IgD-negative memory B cell (primary cell): ENCODE results near the gene UBAC2. TPM values are rescaled to one million over a fixed set of nuclear protein-coding genes. Genes with fewer than 3 reads are reported as not detected.

ENCODE experiments used
- H3K27ac Mint-ChIP-seq, 3 donors: one replicate each; pipeline ENCODE4 v1.8.0; 2020 to 2022; ENCODE audit warnings: mild to moderate bottlenecking in 3 of 3, mixed read lengths in 3 of 3, moderate library complexity in 1 of 3
- H3K27me3 Mint-ChIP-seq: one replicate; pipeline ENCODE4 v1.8.0; 2021; ENCODE audit warnings: mixed read lengths
- H3K36me3 Mint-ChIP-seq: one replicate; pipeline ENCODE4 v1.8.0; 2020; ENCODE audit warnings: mild to moderate bottlenecking, mixed read lengths
- H3K4me1 Mint-ChIP-seq, 3 donors: one replicate each; pipeline ENCODE4 v1.8.0; 2020 to 2022; ENCODE audit warnings: mixed read lengths in 3 of 3, mild to moderate bottlenecking in 1 of 3
- H3K4me3 Mint-ChIP-seq, 4 donors: one replicate each; pipeline ENCODE4 v1.8.0; 2020 to 2022; ENCODE audit warnings: mild to moderate bottlenecking in 4 of 4, mixed read lengths in 4 of 4, moderate library complexity in 3 of 4
- H3K9me3 Mint-ChIP-seq, 3 donors: one replicate each; pipeline ENCODE4 v1.8.0; 2020 to 2021; ENCODE audit warnings: mixed read lengths in 3 of 3, mild to moderate bottlenecking in 1 of 3
- polyA plus RNA-seq: library from polyadenylated mRNA; unstranded; fragments of 300-500 nt; fragmentation: Illumina TruSeq; gene quantifications from one replicate; pipeline ENCODE4 v1.2.3, GENCODE V29; 2021

Gene UBAC2
- polyA plus RNA-seq, 1 donor from 2014 or later = 88.0 TPM

- H3K27ac Mint-ChIP-seq = peak overlapping the region in 2 of 3 donors; percentile 5 to 46
- H3K4me1 Mint-ChIP-seq = peaks cover 50 to 54% (median 51%) of the 10 kb centered on the region in 3 donors
- H3K27me3 Mint-ChIP-seq = no peaks in the 10 kb centered on the region
- no peaks in the 10 kb centered on the region for H3K9me3 Mint-ChIP-seq
- peaks cover 10% of the 10 kb centered on the region for H3K36me3 Mint-ChIP-seq
- peak overlapping the region in 3 of 4 donors; percentile 69 to 84 (median 74) for H3K4me3 Mint-ChIP-seq
Observed at GRCh38 chr13:99215184-99215830, 14.7 kb downstream of the UBAC2 start.

- peaks cover 56 to 58% (median 57%) of the 10 kb centered on the region in 3 donors for H3K4me1 Mint-ChIP-seq
- H3K36me3 Mint-ChIP-seq = peaks cover 4% of the 10 kb centered on the region
- H3K27me3 Mint-ChIP-seq = no peaks in the 10 kb centered on the region
- H3K4me3 Mint-ChIP-seq = peak overlapping the region in 3 of 4 donors; percentile 55 to 80 (median 57)
- no peaks in the 10 kb centered on the region for H3K9me3 Mint-ChIP-seq
- H3K27ac Mint-ChIP-seq = peak overlapping the region in 2 of 3 donors; percentile 67 to 76
Observed at GRCh38 chr13:99217461-99218110, 16.9 kb downstream of the UBAC2 start.

GRCh38 chr13:99218126-99218525, 17.5 kb downstream of the UBAC2 start:
- Mint-ChIP-seq H3K4me3 (peak overlapping the region in 1 of 4 donors; percentile 80), H3K27ac (peak overlapping the region in 1 of 3 donors; percentile 69), H3K4me1 (peaks cover 56 to 60% (median 57%) of the 10 kb centered on the region in 3 donors), H3K27me3 (no peaks in the 10 kb centered on the region), H3K36me3 (peaks cover 4% of the 10 kb centered on the region), H3K9me3 (no peaks in the 10 kb centered on the region)

GRCh38 chr13:99218545-99218944, 17.9 kb downstream of the UBAC2 start:
- no peaks in the 10 kb centered on the region for H3K27me3 Mint-ChIP-seq
- peak overlapping the region in 1 of 4 donors; percentile 4 for H3K4me3 Mint-ChIP-seq
- peaks cover 60 to 63% (median 60%) of the 10 kb centered on the region in 3 donors for H3K4me1 Mint-ChIP-seq
- H3K27ac Mint-ChIP-seq = peak overlapping the region in 1 of 3 donors; percentile 69
- peaks cover 0 to 2% (median 0%) of the 10 kb centered on the region in 3 donors for H3K9me3 Mint-ChIP-seq
- peaks cover 4% of the 10 kb centered on the region for H3K36me3 Mint-ChIP-seq

GRCh38 chr13:99218969-99219368, 18.3 kb downstream of the UBAC2 start:
- Mint-ChIP-seq H3K4me1 (peaks cover 61 to 66% (median 63%) of the 10 kb centered on the region in 3 donors), H3K36me3 (peaks cover 4% of the 10 kb centered on the region), H3K27ac (peak overlapping the region; percentile 46 to 69 (median 59)), H3K4me3 (peak overlapping the region in 3 of 4 donors; percentile 4 to 44 (median 30)), H3K27me3 (no peaks in the 10 kb centered on the region), H3K9me3 (peaks cover 0 to 2% (median 0%) of the 10 kb centered on the region in 3 donors)

- no peaks in the 10 kb centered on the region for H3K36me3 Mint-ChIP-seq
- H3K4me1 Mint-ChIP-seq = peaks cover 57 to 62% (median 60%) of the 10 kb centered on the region in 3 donors
Observed at GRCh38 chr13:99220199-99220935, 19.7 kb downstream of the UBAC2 start.

GRCh38 chr13:99221567-99222239, 21.0 kb downstream of the UBAC2 start:
- Mint-ChIP-seq H3K4me3 (peak overlapping the region in 2 of 4 donors; percentile 6 to 67), H3K9me3 (peaks cover 0 to 2% (median 0%) of the 10 kb centered on the region in 3 donors), H3K27ac (no peak overlapping the region)

More at GRCh38 chr13:99220199-99220935, 19.7 kb downstream of the UBAC2 start:
- Mint-ChIP-seq H3K9me3 (peaks cover 0 to 2% (median 0%) of the 10 kb centered on the region in 3 donors), H3K4me3 (peak overlapping the region in 1 of 4 donors; percentile 36), H3K27ac (no peak overlapping the region), H3K27me3 (no peaks in the 10 kb centered on the region)

GRCh38 chr13:99223587-99223986, 22.9 kb downstream of the UBAC2 start:
- no peaks in the 10 kb centered on the region for H3K36me3 Mint-ChIP-seq
- H3K27me3 Mint-ChIP-seq = no peaks in the 10 kb centered on the region
- H3K9me3 Mint-ChIP-seq = peaks cover 0 to 2% (median 0%) of the 10 kb centered on the region in 3 donors
- H3K4me3 Mint-ChIP-seq = peak overlapping the region in 3 of 4 donors; percentile 13 to 65 (median 15)
- peaks cover 62 to 74% (median 68%) of the 10 kb centered on the region in 3 donors for H3K4me1 Mint-ChIP-seq
- H3K27ac Mint-ChIP-seq = no peak overlapping the region

More at GRCh38 chr13:99221567-99222239, 21.0 kb downstream of the UBAC2 start:
- Mint-ChIP-seq H3K27me3 (no peaks in the 10 kb centered on the region), H3K4me1 (peaks cover 62 to 74% (median 70%) of the 10 kb centered on the region in 3 donors), H3K36me3 (no peaks in the 10 kb centered on the region)

- Mint-ChIP-seq H3K36me3 (no peaks in the 10 kb centered on the region), H3K27me3 (no peaks in the 10 kb centered on the region), H3K4me3 (peak overlapping the region in 1 of 4 donors; percentile 2), H3K4me1 (peaks cover 61 to 73% (median 68%) of the 10 kb centered on the region in 3 donors), H3K9me3 (peaks cover 0 to 2% (median 0%) of the 10 kb centered on the region in 3 donors), H3K27ac (peak overlapping the region in 1 of 3 donors; percentile 25)
Observed at GRCh38 chr13:99224021-99224420, 23.4 kb downstream of the UBAC2 start.

GRCh38 chr13:99225078-99225477, 24.4 kb downstream of the UBAC2 start:
- Mint-ChIP-seq H3K36me3 (no peaks in the 10 kb centered on the region), H3K27me3 (no peaks in the 10 kb centered on the region), H3K4me3 (peak overlapping the region in 1 of 4 donors; percentile 11), H3K4me1 (peaks cover 64 to 76% (median 69%) of the 10 kb centered on the region in 3 donors), H3K9me3 (peaks cover 0 to 2% (median 0%) of the 10 kb centered on the region in 3 donors), H3K27ac (peak overlapping the region in 1 of 3 donors; percentile 6)

- H3K9me3 Mint-ChIP-seq = peaks cover 0 to 2% (median 0%) of the 10 kb centered on the region in 3 donors
- peak overlapping the region in 1 of 4 donors; percentile 7 for H3K4me3 Mint-ChIP-seq
- no peaks in the 10 kb centered on the region for H3K36me3 Mint-ChIP-seq
- H3K27ac Mint-ChIP-seq = no peak overlapping the region
- H3K4me1 Mint-ChIP-seq = peaks cover 61 to 75% (median 62%) of the 10 kb centered on the region in 3 donors
- peaks cover under 1% of the 10 kb centered on the region for H3K27me3 Mint-ChIP-seq
Observed at GRCh38 chr13:99226513-99226912, 25.9 kb downstream of the UBAC2 start.

- Mint-ChIP-seq H3K36me3 (no peaks in the 10 kb centered on the region), H3K4me3 (peak overlapping the region in 3 of 4 donors; percentile 7 to 65 (median 57)), H3K9me3 (peaks cover 0 to 2% (median 0%) of the 10 kb centered on the region in 3 donors), H3K27me3 (peaks cover 3% of the 10 kb centered on the region), H3K4me1 (peaks cover 58 to 75% (median 60%) of the 10 kb centered on the region in 3 donors), H3K27ac (no peak overlapping the region)
Observed at GRCh38 chr13:99227331-99227900, 26.8 kb downstream of the UBAC2 start.

GRCh38 chr13:99227909-99228688, 27.4 kb downstream of the UBAC2 start:
- peaks cover 55 to 73% (median 57%) of the 10 kb centered on the region in 3 donors for H3K4me1 Mint-ChIP-seq
- no peaks in the 10 kb centered on the region for H3K36me3 Mint-ChIP-seq
- peaks cover 3% of the 10 kb centered on the region for H3K27me3 Mint-ChIP-seq
- H3K9me3 Mint-ChIP-seq = peaks cover 0 to 2% (median 0%) of the 10 kb centered on the region in 3 donors
- peak overlapping the region in 2 of 3 donors; percentile 55 to 64 for H3K27ac Mint-ChIP-seq
- H3K4me3 Mint-ChIP-seq = peak overlapping the region; percentile 57 to 90 (median 82)
